Measurements from ENCODE around the gene LYST. TPM values are rescaled to one million over a fixed set of nuclear protein-coding genes. Genes with fewer than 3 reads are reported as not detected.

Gene LYST
- total and polyA plus RNA-seq, 10 of the 15 experiments (the other 5 are each of a cell fraction or from before 2014, with no cell fraction given): 3.3 to 28.1 (median 5.6) TPM

- TF ChIP-seq E4F1 (IDR thresholded peaks at IDR 0.05; ENCODE audit: borderline replicate concordance, partially characterized antibody): no peak
- TF ChIP-seq PKNOX1 (IDR thresholded peaks at IDR 0.05): no peak
- no peak for TF ChIP-seq SMARCA5 (IDR thresholded peaks at IDR 0.05)
- TF ChIP-seq TAF1 (IDR thresholded peaks at IDR 0.05; ENCODE audit: borderline replicate concordance, low read depth, low read length): no peak
- TF ChIP-seq USF2 (IDR thresholded peaks at IDR 0.05; ENCODE audit: borderline replicate concordance, low read depth, low read length): no peak
- TF ChIP-seq ZNF274 (IDR thresholded peaks at IDR 0.05; ENCODE audit: insufficient read depth, insufficient read length): no peak
- POLR2A ChIA-PET: interaction anchor here (0.5 kb wide), 1 partner anchor 356 kb away, joined by 5 read pairs; no protein-coding TSS in a partner anchor
- WGBS (ENCODE audit: insufficient coverage, insufficient replicate concordance, low lambda C conversion rate, missing lambda C conversion rate): 69% methylated on average over 7 of the region's 7 CpGs
- Histone ChIP-seq H3K4me2 (ENCODE audit: control insufficient read depth, insufficient read depth) (no peak overlapping the region), H3K4me1 (ENCODE audit: control insufficient read depth, insufficient read depth, low read length) (peaks cover 9% of the 10 kb centered on the region), H3K79me2 (ENCODE audit: control insufficient read depth, insufficient read depth, low read length) (no peaks in the 10 kb centered on the region), H2AFZ (ENCODE audit: control insufficient read depth, low read depth, low read length) (peak overlapping the region; percentile 26; the same call in 1 of the 2 replicates), H3K27ac (ENCODE audit: control insufficient read depth, insufficient read depth) (no peak overlapping the region), H3K36me3 (ENCODE audit: control insufficient read depth in 2 of 2, insufficient read depth in 2 of 2, low read length in 1 of 2) (no peaks in the 10 kb centered on the region), H3K27me3 (replicated peaks in 1 of 2; ENCODE audit: control insufficient read depth in 2 of 2, insufficient read depth in 2 of 2, low read length in 1 of 2) (no peaks in the 10 kb centered on the region; a peak in 1 of 4 replicates), H3K9me3 (replicated peaks; ENCODE audit: control insufficient read depth, insufficient read depth, low read length) (no peaks in the 10 kb centered on the region), H4K20me1 (ENCODE audit: control insufficient read depth, insufficient read depth) (no peaks in the 10 kb centered on the region), H3K4me3 (no peak overlapping the region), H3K9ac (ENCODE audit: control insufficient read depth, insufficient read depth, low read length) (no peak overlapping the region)
- ATAC-seq (peak; percentile 16; the same call in 1 of the 3 replicates), DNase-seq (ENCODE audit: low read depth, low spot score) (no peak), FAIRE-seq (no peak)
- SMC1A ChIA-PET (ENCODE audit: uncharacterized antibody, unreplicated experiment): interaction anchor here (0.6 kb wide), 2 partner anchors 121 to 215 kb away, joined by 3 read pairs; no protein-coding TSS in a partner anchor
- BruUV-seq (replicated peaks): no TSS peak
- CTCF ChIA-PET: interaction anchor here (1.0 to 1.5 kb wide), 2 partner anchors 19 to 30 kb away, joined by 3 read pairs; no protein-coding TSS in a partner anchor
- intact Hi-C loops (cut with micrococcal nuclease; ENCODE audit: unreplicated experiment) (no loop called here), in situ Hi-C loops (cut with MboI) (no loop called here)
- RAD21 ChIA-PET (ENCODE audit: unreplicated experiment): no interaction called here
Measured at GRCh38 chr1:235631816-235632215, 234.9 kb downstream of the LYST start.
